NCI-H1417 (cell line): ENCODE measurements around the gene BABAM2.

Experiments
- DNase-seq, 3 experiments: peaks; one replicate each; lab custom pipeline; 2025; lab: John Stamatoyannopoulos, UW

BABAM2 gene

GRCh38 chr2:28163627-28164279, 273.2 kb downstream of the BABAM2 start:
- no peak for DNase-seq

GRCh38 chr2:28164280-28164801, 273.8 kb downstream of the BABAM2 start:
- peak in 1 of 3 experiments; percentile 27 for DNase-seq

- no peak for DNase-seq
Observed at GRCh38 chr2:28165087-28165635, 274.6 kb downstream of the BABAM2 start.

GRCh38 chr2:28166956-28167355, 276.4 kb downstream of the BABAM2 start:
- no peak for DNase-seq

- no peak for DNase-seq
Observed at GRCh38 chr2:28168376-28168775, 277.8 kb downstream of the BABAM2 start.

GRCh38 chr2:28169492-28169891, 279.0 kb downstream of the BABAM2 start:
- no peak for DNase-seq

- no peak for DNase-seq
Observed at GRCh38 chr2:28172114-28172898, 281.8 kb downstream of the BABAM2 start.

- DNase-seq = no peak
Observed at GRCh38 chr2:28173377-28173776, 282.8 kb downstream of the BABAM2 start.

GRCh38 chr2:28174211-28174610, 283.7 kb downstream of the BABAM2 start:
- DNase-seq = no peak

- peak in 2 of 3 experiments; percentile 16 to 22 for DNase-seq
Observed at GRCh38 chr2:28175028-28175427, 284.5 kb downstream of the BABAM2 start.

- DNase-seq = no peak
Observed at GRCh38 chr2:28178946-28179345, 288.4 kb downstream of the BABAM2 start.

GRCh38 chr2:28181801-28182200, 291.3 kb downstream of the BABAM2 start:
- no peak for DNase-seq

GRCh38 chr2:28182348-28182747, 291.8 kb downstream of the BABAM2 start:
- DNase-seq = no peak

GRCh38 chr2:28185153-28185552, 294.6 kb downstream of the BABAM2 start:
- no peak for DNase-seq

GRCh38 chr2:28185891-28186290, 295.4 kb downstream of the BABAM2 start:
- no peak for DNase-seq

GRCh38 chr2:28187186-28187585, 296.7 kb downstream of the BABAM2 start:
- no peak for DNase-seq

- no peak for DNase-seq
Observed at GRCh38 chr2:28188436-28188835, 297.9 kb downstream of the BABAM2 start.

GRCh38 chr2:28193630-28194403, 303.3 kb downstream of the BABAM2 start:
- no peak for DNase-seq

GRCh38 chr2:28199995-28200679, 309.6 kb downstream of the BABAM2 start:
- peak in 2 of 3 experiments; percentile 64 to 91 for DNase-seq

- no peak for DNase-seq
Observed at GRCh38 chr2:28201671-28202180, 311.2 kb downstream of the BABAM2 start.

- DNase-seq = no peak
Observed at GRCh38 chr2:28202719-28203118, 312.2 kb downstream of the BABAM2 start.
